Stimulated activated CD4-positive, alpha-beta T cell treated with anti-CD3 and anti-CD28 coated beads, Interleukin-15, amount 100 ng/mL, for 48 hours (primary cell): ENCODE measurements around the gene NCK2.
A peak's percentile ranks its signal among the peaks of the same experiment; 100 is the strongest.

ENCODE experiments used
- DNase-seq, 2 donors: peaks; one replicate each; pipeline ENCODE4 v3.0.0-alpha.2; 2020; ENCODE audit warnings: low read depth in 2 of 2

The NCK2 gene

GRCh38 chr2:105926960-105927678 is 182.4 kb downstream of the NCK2 start:
- peak in 1 of 2 donors; percentile 37 for DNase-seq

- DNase-seq = no peak
Measured at GRCh38 chr2:105928086-105928485, 183.4 kb downstream of the NCK2 start.

GRCh38 chr2:105928563-105928962 is 183.9 kb downstream of the NCK2 start:
- DNase-seq = no peak

GRCh38 chr2:105929516-105929915 is 184.8 kb downstream of the NCK2 start:
- DNase-seq = peak in 1 of 2 donors; percentile 18

GRCh38 chr2:105932582-105932981 is 187.9 kb downstream of the NCK2 start:
- DNase-seq = no peak

- no peak for DNase-seq
Measured at GRCh38 chr2:105933906-105934305, 189.2 kb downstream of the NCK2 start.

- DNase-seq = peak in 1 of 2 donors; percentile 20
Measured at GRCh38 chr2:105934467-105934866, 189.8 kb downstream of the NCK2 start.

- DNase-seq = no peak
Measured at GRCh38 chr2:105935063-105935462, 190.4 kb downstream of the NCK2 start.

GRCh38 chr2:105936954-105937353 is 192.2 kb downstream of the NCK2 start:
- DNase-seq = no peak

- no peak for DNase-seq
Measured at GRCh38 chr2:105937498-105938097, 192.9 kb downstream of the NCK2 start.
